OCI-LY1 (cell line): Measurements from ENCODE around the gene MLF2.

Experiments used
- EZH2 ChIP-seq: fragments of 200-600 bp; sonication (generic), shearing (Covaris generic); IDR thresholded peaks from 2 replicates; pipeline ENCODE4 v1.8.0; 2017; ENCODE audit warnings: borderline replicate concordance, mixed run types, mild to moderate bottlenecking, antibody characterized with exemption, low read length, moderate library complexity, mixed read lengths
- TF ChIP-seq, protein P1 (sequence below): fragments of 200-600 bp; sonication (generic), shearing (Covaris generic); IDR thresholded peaks from 2 replicates; pipeline ENCODE4 v1.5.1; 2017; ENCODE audit warnings: mild to moderate bottlenecking, antibody characterized with exemption, low read length, moderate library complexity, mixed read lengths

DNA sequence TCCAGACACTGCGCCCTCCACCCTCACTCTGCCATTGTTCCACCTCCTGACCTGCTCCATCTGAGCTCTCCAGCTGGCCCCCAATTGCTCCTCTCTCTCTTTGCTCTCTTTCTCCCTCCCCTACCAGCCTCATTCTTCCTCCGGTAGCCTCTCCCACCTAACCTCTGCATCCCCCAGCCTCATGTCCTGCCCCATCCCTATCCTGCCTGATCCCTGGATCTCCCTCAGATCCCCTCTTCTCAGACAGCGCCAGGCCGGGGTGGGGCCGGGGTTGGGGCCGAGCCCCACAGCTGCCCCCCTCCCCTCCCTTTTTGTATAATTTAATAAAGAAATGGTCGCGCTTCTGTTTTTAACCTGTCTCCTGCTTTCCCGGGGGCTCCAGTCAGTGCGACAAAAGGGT lies 17.7 kb upstream of the MLF2 start:
- TF ChIP-seq, protein P1, sequence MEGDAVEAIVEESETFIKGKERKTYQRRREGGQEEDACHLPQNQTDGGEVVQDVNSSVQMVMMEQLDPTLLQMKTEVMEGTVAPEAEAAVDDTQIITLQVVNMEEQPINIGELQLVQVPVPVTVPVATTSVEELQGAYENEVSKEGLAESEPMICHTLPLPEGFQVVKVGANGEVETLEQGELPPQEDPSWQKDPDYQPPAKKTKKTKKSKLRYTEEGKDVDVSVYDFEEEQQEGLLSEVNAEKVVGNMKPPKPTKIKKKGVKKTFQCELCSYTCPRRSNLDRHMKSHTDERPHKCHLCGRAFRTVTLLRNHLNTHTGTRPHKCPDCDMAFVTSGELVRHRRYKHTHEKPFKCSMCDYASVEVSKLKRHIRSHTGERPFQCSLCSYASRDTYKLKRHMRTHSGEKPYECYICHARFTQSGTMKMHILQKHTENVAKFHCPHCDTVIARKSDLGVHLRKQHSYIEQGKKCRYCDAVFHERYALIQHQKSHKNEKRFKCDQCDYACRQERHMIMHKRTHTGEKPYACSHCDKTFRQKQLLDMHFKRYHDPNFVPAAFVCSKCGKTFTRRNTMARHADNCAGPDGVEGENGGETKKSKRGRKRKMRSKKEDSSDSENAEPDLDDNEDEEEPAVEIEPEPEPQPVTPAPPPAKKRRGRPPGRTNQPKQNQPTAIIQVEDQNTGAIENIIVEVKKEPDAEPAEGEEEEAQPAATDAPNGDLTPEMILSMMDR = no peak
- no peak for TF ChIP-seq EZH2
